Measurements from ENCODE around the gene THOC1.

The THOC1 gene

GRCh38 chr18:302097-302496 lies 34.2 kb upstream of the THOC1 start:
- TF ChIP-seq POLR2A (IDR thresholded peaks at IDR 0.05; ENCODE audit: extremely low read depth, insufficient read length): no peak
- TF ChIP-seq, protein P1, sequence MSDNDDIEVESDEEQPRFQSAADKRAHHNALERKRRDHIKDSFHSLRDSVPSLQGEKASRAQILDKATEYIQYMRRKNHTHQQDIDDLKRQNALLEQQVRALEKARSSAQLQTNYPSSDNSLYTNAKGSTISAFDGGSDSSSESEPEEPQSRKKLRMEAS (IDR thresholded peaks at IDR 0.05; ENCODE audit: low read depth, low read length): no peak
- TF ChIP-seq MYC (IDR thresholded peaks at IDR 0.05; ENCODE audit: low read depth, low read length): no peak
- TF ChIP-seq CTCF (IDR thresholded peaks at IDR 0.05; ENCODE audit: low read depth, low read length): no peak
- no peak for DNase-seq (ENCODE audit: low read depth)

GRCh38 chr18:297936-298335 lies 30.1 kb upstream of the THOC1 start:
- TF ChIP-seq, protein P1 (IDR thresholded peaks at IDR 0.05; ENCODE audit: low read depth, low read length): no peak
- TF ChIP-seq CTCF (IDR thresholded peaks at IDR 0.05; ENCODE audit: low read depth, low read length) (no peak), MYC (IDR thresholded peaks at IDR 0.05; ENCODE audit: low read depth, low read length) (no peak), POLR2A (IDR thresholded peaks at IDR 0.05; ENCODE audit: extremely low read depth, insufficient read length) (no peak)
- no peak for DNase-seq (ENCODE audit: low read depth)
- no peak overlapping the region for H3K4me3 ChIP-seq (ENCODE audit: low read depth, low read length)

More at GRCh38 chr18:302097-302496, 34.2 kb upstream of the THOC1 start:
- no peak overlapping the region for H3K4me3 ChIP-seq (ENCODE audit: low read depth, low read length)

DNA sequence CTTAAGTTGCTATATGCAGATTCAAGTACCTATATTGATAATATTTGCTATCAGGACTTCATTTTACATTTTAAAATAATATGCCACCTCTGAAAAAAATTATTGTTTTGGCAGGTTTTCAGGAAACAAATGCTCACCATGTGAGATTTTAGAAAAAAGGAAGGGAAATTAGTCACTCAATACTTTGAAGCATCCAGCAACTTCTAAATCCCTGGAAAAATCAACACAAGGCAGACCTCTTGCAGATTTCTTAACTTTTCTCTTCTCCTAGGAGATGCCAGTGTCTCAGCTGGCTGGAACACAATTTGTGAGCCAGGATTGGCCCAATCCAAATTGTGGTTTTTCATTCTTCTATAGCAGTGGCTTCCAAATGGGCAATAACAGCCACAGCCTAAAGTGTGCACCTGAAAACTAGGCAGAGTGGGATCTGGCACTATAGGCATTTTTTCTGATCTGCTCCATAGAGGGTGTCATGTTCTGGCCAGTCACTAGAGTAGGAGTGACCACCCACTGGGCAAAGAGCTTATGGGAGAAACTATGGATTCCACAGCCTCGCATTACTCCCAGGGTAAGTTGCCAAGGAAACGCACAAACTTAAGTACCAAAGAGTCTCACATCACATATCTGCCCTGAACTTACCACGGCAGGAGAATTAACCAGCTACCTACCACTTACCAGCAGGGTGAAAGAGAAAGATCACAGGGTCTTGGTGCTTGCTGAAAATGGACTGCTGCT lies 28.1 kb upstream of the THOC1 start:
- DNase-seq (ENCODE audit: low read depth): no peak
- H3K4me3 ChIP-seq (ENCODE audit: low read depth, low read length): no peak overlapping the region
- TF ChIP-seq POLR2A (IDR thresholded peaks at IDR 0.05; ENCODE audit: extremely low read depth, insufficient read length) (no peak), CTCF (IDR thresholded peaks at IDR 0.05; ENCODE audit: low read depth, low read length) (no peak), MYC (IDR thresholded peaks at IDR 0.05; ENCODE audit: low read depth, low read length) (no peak)
- TF ChIP-seq, protein P1 (IDR thresholded peaks at IDR 0.05; ENCODE audit: low read depth, low read length): no peak

DNA sequence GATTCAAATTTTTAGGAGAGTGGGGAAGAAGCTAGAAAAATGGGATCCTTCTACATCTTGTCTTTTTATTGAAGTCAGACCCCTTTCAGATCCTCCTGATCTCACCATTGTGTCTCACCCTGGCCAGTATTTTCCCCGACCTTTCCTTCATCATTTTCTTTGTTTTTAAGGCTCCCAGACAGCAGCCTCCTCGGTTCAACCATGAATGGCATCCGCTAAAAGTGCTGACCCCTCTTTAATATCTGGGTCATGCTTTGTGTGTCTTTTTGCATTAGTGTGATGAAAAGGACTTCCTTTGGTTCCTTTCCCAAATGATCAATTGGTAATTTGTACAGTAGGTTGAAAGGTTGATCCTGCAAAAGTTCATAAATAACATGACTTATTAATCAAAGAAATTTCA lies 26.7 kb upstream of the THOC1 start:
- TF ChIP-seq, protein P1 (IDR thresholded peaks at IDR 0.05; ENCODE audit: low read depth, low read length): no peak
- no peak for TF ChIP-seq MYC (IDR thresholded peaks at IDR 0.05; ENCODE audit: low read depth, low read length)
- no peak for TF ChIP-seq POLR2A (IDR thresholded peaks at IDR 0.05; ENCODE audit: extremely low read depth, insufficient read length)
- TF ChIP-seq CTCF (IDR thresholded peaks at IDR 0.05; ENCODE audit: low read depth, low read length): no peak
- no peak overlapping the region for H3K4me3 ChIP-seq (ENCODE audit: low read depth, low read length)
- no peak for DNase-seq (ENCODE audit: low read depth)

DNA sequence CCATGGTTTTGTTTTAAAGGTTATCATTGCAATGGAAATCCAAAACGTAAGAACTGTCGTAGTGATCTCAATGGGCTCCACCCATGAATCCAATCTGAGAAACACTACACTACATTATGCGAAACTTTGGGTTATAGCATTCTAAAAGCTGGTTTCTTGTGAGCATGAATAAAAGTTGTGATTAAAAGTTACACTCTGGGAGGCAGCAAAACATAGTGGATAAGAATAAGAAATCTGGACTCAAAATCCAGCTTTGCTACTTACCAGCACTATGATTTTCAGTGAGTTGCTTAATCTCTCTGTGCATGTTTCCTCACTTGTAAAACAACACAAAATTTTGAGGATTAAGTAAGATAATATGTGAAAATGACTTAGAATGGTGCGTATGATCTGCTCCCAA lies 25.7 kb upstream of the THOC1 start:
- no peak overlapping the region for H3K4me3 ChIP-seq (ENCODE audit: low read depth, low read length)
- no peak for DNase-seq (ENCODE audit: low read depth)
- TF ChIP-seq, protein P1 (IDR thresholded peaks at IDR 0.05; ENCODE audit: low read depth, low read length): no peak
- no peak for TF ChIP-seq CTCF (IDR thresholded peaks at IDR 0.05; ENCODE audit: low read depth, low read length)
- no peak for TF ChIP-seq POLR2A (IDR thresholded peaks at IDR 0.05; ENCODE audit: extremely low read depth, insufficient read length)
- no peak for TF ChIP-seq MYC (IDR thresholded peaks at IDR 0.05; ENCODE audit: low read depth, low read length)

Data from NB4 (cell line).